WTC11 (cell line): ENCODE results near the gene TCF12. TPM values are rescaled to one million over a fixed set of nuclear protein-coding genes. Genes with fewer than 3 reads are reported as not detected.

ENCODE experiments used
- ATAC-seq: fragments of 200-7000 bp; cut with Tn5 transposase; 2 replicates; pipeline ENCODE4 v1.10.0; 2021; ENCODE audit warnings: mild to moderate bottlenecking, moderate library complexity
- CTCF ChIA-PET: fragments of 300-600 bp; sonication (Branson Sonifier 250); formaldehyde crosslinking; loops from one replicate; lab custom pipeline; 2021; ENCODE audit warnings: antibody characterized with exemption; lab: Charles Lee
- POLR2A ChIA-PET: fragments of 350-600 bp; sonication (Branson Sonifier 250); formaldehyde crosslinking; loops from one replicate; lab custom pipeline; 2021; ENCODE audit warnings: antibody characterized with exemption; lab: Charles Lee
- DNase-seq: peaks from one replicate; pipeline ENCODE4 v3.0.0; 2021; ENCODE audit warnings: low spot score
- H3K27ac Mint-ChIP-seq: 2 replicates; pipeline ENCODE4 v1.8.0; 2021; ENCODE audit warnings: mixed read lengths
- H3K27me3 Mint-ChIP-seq: 2 replicates; pipeline ENCODE4 v1.8.0; 2021; ENCODE audit warnings: low read depth, mild to moderate bottlenecking, moderate library complexity, mixed read lengths
- H3K36me3 Mint-ChIP-seq: 2 replicates; pipeline ENCODE4 v1.8.0; 2021; ENCODE audit warnings: mixed read lengths
- H3K4me1 Mint-ChIP-seq: 2 replicates; pipeline ENCODE4 v1.8.0; 2022; ENCODE audit warnings: mixed read lengths
- H3K4me3 Mint-ChIP-seq: 2 replicates; pipeline ENCODE4 v1.8.0; 2021; ENCODE audit warnings: mild to moderate bottlenecking, moderate library complexity, mixed read lengths
- H3K9me3 Mint-ChIP-seq: 2 replicates; pipeline ENCODE4 v1.8.0; 2021; ENCODE audit warnings: mixed read lengths
- CREB1 ChIP-seq: sonication (generic); formaldehyde crosslinking; IDR thresholded peaks from 2 replicates; pipeline ENCODE4 v1.8.0; 2023; ENCODE audit warnings: mild to moderate bottlenecking, missing genetic modification reagents
- ELF4 ChIP-seq: sonication (generic); formaldehyde crosslinking; IDR thresholded peaks from 2 replicates; pipeline ENCODE4 v1.8.1; 2022; ENCODE audit warnings: low read depth, mild to moderate bottlenecking, moderate library complexity, missing genetic modification reagents
- JUN ChIP-seq: sonication (generic); formaldehyde crosslinking; IDR thresholded peaks from 2 replicates; pipeline ENCODE4 v1.8.0; 2023; ENCODE audit warnings: mild to moderate bottlenecking, missing genetic modification reagents
- MAX ChIP-seq: sonication (generic); formaldehyde crosslinking; IDR thresholded peaks from 2 replicates; pipeline ENCODE4 v1.8.0; 2022; ENCODE audit warnings: mild to moderate bottlenecking, missing genetic modification reagents
- MXD4 ChIP-seq: fragments of 250-450 bp; sonication (Bioruptor Pico); IDR thresholded peaks from 2 replicates; pipeline ENCODE4 v1.8.0; 2021; ENCODE audit warnings: mild to moderate bottlenecking, moderate library complexity, borderline replicate concordance
- RELA ChIP-seq: sonication (generic); formaldehyde crosslinking; IDR thresholded peaks from 2 replicates; pipeline ENCODE4 v1.8.1; 2022; ENCODE audit warnings: missing genetic modification reagents, mild to moderate bottlenecking, borderline replicate concordance
- SP1 ChIP-seq: sonication (generic); formaldehyde crosslinking; conservative IDR thresholded peaks from 2 replicates; pipeline ENCODE4 v1.8.1; 2022; ENCODE audit warnings: missing genetic modification reagents
- STAT6 ChIP-seq: sonication (generic); formaldehyde crosslinking; conservative IDR thresholded peaks from 2 replicates; pipeline ENCODE4 v1.8.1; 2023; ENCODE audit warnings: mild to moderate bottlenecking, low read depth, missing genetic modification reagents, moderate library complexity
- ZBTB21 ChIP-seq: sonication (generic); formaldehyde crosslinking; IDR thresholded peaks from 2 replicates; pipeline ENCODE4 v1.8.1; 2023; ENCODE audit warnings: mild to moderate bottlenecking, missing genetic modification reagents, borderline replicate concordance
- ZNF121 ChIP-seq: sonication (generic); formaldehyde crosslinking; IDR thresholded peaks from 2 replicates; pipeline ENCODE4 v1.8.0; 2023; ENCODE audit warnings: missing genetic modification reagents
- ZNF416 ChIP-seq: fragments of 250-450 bp; sonication (Bioruptor Pico); IDR thresholded peaks from 2 replicates; pipeline ENCODE4 v1.9.0; 2021; ENCODE audit warnings: mild to moderate bottlenecking, inconsistent platforms
- total RNA-seq: library from RNA; stranded (reverse); gene quantifications from 3 replicates; pipeline ENCODE4 v1.2.3, GENCODE V29; 2021
- TF ChIP-seq, protein P1 (sequence below): sonication (generic); formaldehyde crosslinking; IDR thresholded peaks from 2 replicates; pipeline ENCODE4 v1.8.1; 2023; ENCODE audit warnings: mild to moderate bottlenecking, moderate library complexity, missing genetic modification reagents
- TF ChIP-seq, protein P2 (sequence below): sonication (generic); formaldehyde crosslinking; IDR thresholded peaks from 2 replicates; pipeline ENCODE4 v1.8.0; 2023; ENCODE audit warnings: mild to moderate bottlenecking, missing genetic modification reagents

Gene TCF12
- total RNA-seq, 1 experiment from 2014 or later, result 73.2 TPM

DNA sequence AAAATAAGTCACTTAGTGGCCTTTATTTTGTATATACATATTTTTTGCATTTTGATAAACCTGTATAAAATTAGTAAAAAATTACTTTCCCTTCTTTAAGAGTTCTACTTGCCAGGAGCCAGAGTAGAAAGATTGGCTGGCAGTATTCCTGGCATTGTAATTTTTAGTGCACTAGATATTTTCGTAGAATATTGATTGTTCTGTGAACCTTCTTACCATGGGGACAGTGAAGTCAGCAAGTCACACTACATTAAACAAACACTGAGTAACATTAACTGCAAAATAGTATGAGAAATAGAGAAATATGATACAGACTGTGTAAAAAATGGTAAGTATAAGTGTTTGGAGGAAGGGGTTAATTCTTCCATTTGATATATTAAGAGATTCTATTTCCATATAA lies 26.0 kb downstream of the TCF12 start:
- Mint-ChIP-seq H3K36me3 (peaks cover 12% of the 10 kb centered on the region; the same call in 1 of the 2 replicates), H3K4me1 (peaks cover 27% of the 10 kb centered on the region), H3K27ac (no peak overlapping the region), H3K27me3 (no peaks in the 10 kb centered on the region), H3K9me3 (peaks cover 9% of the 10 kb centered on the region; the same call in 1 of the 2 replicates), H3K4me3 (no peak overlapping the region)
- CTCF ChIA-PET, result no interaction called here
- ATAC-seq (no peak), DNase-seq (no peak)
- POLR2A ChIA-PET, result no interaction called here
- TF ChIP-seq ZNF416 (no peak), SP1 (CRISPR knock-in tag) (no peak), ZBTB21 (CRISPR knock-in tag) (no peak), JUN (CRISPR knock-in tag) (no peak), MAX (CRISPR knock-in tag) (no peak)
- TF ChIP-seq, protein P1, sequence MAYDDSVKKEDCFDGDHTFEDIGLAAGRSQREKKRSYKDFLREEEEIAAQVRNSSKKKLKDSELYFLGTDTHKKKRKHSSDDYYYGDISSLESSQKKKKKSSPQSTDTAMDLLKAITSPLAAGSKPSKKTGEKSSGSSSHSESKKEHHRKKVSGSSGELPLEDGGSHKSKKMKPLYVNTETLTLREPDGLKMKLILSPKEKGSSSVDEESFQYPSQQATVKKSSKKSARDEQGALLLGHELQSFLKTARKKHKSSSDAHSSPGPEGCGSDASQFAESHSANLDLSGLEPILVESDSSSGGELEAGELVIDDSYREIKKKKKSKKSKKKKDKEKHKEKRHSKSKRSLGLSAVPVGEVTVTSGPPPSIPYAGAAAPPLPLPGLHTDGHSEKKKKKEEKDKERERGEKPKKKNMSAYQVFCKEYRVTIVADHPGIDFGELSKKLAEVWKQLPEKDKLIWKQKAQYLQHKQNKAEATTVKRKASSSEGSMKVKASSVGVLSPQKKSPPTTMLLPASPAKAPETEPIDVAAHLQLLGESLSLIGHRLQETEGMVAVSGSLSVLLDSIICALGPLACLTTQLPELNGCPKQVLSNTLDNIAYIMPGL (CRISPR knock-in tag), result no peak

DNA sequence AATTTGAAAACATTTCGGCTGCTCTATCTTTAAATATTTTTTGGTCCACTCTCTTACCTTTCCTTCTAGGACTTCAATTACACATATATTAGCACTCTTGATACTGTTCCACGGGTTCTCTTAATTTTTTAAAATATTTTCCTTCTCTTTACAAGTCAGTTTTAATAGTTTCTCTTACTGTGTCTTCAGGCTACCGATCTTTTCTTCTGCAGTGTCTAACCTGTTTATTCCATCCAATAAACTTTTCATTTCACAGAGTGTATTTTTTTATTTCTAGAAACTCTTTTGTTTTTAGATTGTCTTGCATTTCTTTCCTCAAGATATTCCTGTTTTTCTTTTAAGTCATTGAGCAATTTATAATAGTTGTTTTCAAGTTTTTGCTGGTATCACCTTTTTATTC lies 27.7 kb downstream of the TCF12 start:
- Mint-ChIP-seq H3K36me3 (peaks cover 12% of the 10 kb centered on the region; the same call in 1 of the 2 replicates), H3K4me1 (peaks cover 27% of the 10 kb centered on the region), H3K27me3 (no peaks in the 10 kb centered on the region), H3K27ac (no peak overlapping the region; the same call in 1 of the 2 replicates), H3K9me3 (peaks cover 9% of the 10 kb centered on the region; the same call in 1 of the 2 replicates), H3K4me3 (no peak overlapping the region)
- ChIA-PET POLR2A (no interaction called here), CTCF (no interaction called here)
- DNase-seq (no peak), ATAC-seq (no peak)
- TF ChIP-seq STAT6 (CRISPR knock-in tag) (no peak), CREB1 (CRISPR knock-in tag) (no peak), RELA (CRISPR knock-in tag) (no peak)

DNA sequence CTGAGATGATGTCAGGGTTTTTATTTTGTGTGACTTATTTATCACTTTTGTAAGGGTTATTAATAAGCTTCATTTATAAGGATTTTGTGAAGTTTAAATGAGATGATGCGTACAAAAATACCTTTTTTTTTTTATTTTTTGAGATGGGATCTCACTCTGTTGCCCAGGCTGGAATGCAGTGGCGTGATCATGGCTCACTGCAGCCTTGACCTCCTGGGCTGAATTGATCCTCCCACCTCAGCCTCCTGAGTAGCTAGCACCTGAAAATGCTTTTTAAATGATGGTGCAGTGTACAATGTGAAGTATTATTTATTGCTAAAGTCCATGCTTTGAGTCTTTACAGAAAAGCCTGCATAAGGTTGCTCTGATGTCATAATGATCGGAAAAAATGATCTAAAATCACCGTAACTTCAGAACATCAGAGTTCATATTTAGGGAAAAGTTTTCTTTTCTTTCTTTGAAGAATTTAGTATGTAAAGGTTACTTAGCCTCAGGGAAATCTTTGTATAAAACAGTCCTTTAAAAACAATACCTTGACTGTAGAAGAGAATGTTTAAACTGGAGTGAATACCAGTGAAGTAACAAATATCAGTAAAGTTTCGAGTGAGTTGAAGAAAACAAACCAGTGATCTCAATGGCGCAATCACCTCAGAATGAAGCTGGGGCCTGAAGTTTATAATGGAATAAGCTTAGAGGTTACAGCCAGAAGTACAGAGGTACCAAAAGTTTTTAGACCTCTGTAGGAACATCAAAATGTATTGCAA lies 29.7 kb downstream of the TCF12 start:
- TF ChIP-seq ZNF121 (CRISPR knock-in tag) (peak; percentile 81), MXD4 (CRISPR knock-in tag) (no peak)
- Mint-ChIP-seq H3K27me3 (no peaks in the 10 kb centered on the region), H3K36me3 (peaks cover 20% of the 10 kb centered on the region), H3K4me3 (no peak overlapping the region), H3K27ac (peak overlapping the region; percentile 78), H3K4me1 (peaks cover 11% of the 10 kb centered on the region), H3K9me3 (peaks cover 21% of the 10 kb centered on the region)
- no peak for ATAC-seq
- DNase-seq, result no peak
- ChIA-PET POLR2A (no interaction called here), CTCF (no interaction called here)

- H3K27me3 Mint-ChIP-seq, result no peaks in the 10 kb centered on the region
- CTCF ChIA-PET, result no interaction called here
Observed at GRCh38 chr15:56948764-56949101, 30.3 kb downstream of the TCF12 start.

More at GRCh38 chr15:56948764-56949101, 30.3 kb downstream of the TCF12 start:
- no peak for ATAC-seq
- H3K4me3 Mint-ChIP-seq, result no peak overlapping the region
- peaks cover 11% of the 10 kb centered on the region for H3K4me1 Mint-ChIP-seq
- H3K36me3 Mint-ChIP-seq, result peaks cover 23% of the 10 kb centered on the region
- peaks cover 23% of the 10 kb centered on the region for H3K9me3 Mint-ChIP-seq
- no peak for DNase-seq
- H3K27ac Mint-ChIP-seq, result peak overlapping the region; percentile 78
- POLR2A ChIA-PET, result no interaction called here
- TF ChIP-seq ELF4 (CRISPR knock-in tag) (no peak), ZNF121 (CRISPR knock-in tag) (no peak)
- TF ChIP-seq, protein P2, sequence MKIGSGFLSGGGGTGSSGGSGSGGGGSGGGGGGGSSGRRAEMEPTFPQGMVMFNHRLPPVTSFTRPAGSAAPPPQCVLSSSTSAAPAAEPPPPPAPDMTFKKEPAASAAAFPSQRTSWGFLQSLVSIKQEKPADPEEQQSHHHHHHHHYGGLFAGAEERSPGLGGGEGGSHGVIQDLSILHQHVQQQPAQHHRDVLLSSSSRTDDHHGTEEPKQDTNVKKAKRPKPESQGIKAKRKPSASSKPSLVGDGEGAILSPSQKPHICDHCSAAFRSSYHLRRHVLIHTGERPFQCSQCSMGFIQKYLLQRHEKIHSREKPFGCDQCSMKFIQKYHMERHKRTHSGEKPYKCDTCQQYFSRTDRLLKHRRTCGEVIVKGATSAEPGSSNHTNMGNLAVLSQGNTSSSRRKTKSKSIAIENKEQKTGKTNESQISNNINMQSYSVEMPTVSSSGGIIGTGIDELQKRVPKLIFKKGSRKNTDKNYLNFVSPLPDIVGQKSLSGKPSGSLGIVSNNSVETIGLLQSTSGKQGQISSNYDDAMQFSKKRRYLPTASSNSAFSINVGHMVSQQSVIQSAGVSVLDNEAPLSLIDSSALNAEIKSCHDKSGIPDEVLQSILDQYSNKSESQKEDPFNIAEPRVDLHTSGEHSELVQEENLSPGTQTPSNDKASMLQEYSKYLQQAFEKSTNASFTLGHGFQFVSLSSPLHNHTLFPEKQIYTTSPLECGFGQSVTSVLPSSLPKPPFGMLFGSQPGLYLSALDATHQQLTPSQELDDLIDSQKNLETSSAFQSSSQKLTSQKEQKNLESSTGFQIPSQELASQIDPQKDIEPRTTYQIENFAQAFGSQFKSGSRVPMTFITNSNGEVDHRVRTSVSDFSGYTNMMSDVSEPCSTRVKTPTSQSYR (CRISPR knock-in tag), result no peak
